Activated CD4-positive, CD25-positive, alpha-beta regulatory T cell treated with anti-CD3 and anti-CD28 coated beads, Interleukin-2, amount 50 U/mL, for 72 hours (primary cell): Measurements from ENCODE around the gene PPP1R7.

Experiments
- DNase-seq: peaks from one replicate; pipeline ENCODE4 v3.0.0; 2021

The PPP1R7 gene

DNA sequence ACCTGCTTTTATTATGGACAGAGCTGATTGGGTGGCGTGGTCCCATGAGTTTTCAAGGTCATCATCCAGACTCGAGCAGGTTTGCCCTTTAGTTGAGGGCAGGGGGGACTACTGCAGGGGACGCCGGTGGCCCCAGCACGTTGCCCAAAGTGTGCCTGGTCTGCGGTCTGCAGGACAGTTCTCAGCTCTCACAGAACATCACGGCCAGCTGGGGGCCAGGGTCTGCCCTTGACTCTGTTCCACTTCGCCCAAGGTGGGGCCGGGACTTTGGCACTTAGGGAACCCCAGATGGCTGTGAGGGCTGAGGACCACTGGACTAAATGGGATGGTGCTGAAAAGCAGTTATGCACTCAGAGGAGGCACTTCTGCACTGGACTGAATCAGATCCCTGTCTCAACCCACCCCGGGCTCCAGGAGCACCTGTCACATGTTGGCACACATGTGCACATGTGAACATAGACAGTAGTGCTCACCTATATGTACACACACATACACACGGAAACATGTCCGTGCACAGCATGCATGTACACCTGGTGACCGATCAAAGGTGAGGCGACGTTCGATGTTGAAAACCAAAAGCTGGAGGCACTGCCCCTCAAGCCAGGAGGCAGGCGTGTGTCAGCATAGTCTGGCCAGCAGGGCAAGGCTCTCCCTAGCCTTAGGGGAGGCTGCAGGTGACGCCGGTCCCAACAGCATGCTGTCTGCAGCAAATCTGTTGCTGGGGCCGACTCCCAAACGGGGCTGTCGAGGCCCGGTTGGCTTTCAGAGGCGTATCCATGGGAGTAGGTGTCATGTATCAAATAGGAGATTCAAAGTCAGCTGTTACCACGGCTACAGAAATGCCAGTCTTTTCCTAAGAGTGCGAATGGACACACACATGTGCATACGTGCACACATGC is 48.4 kb downstream of the PPP1R7 start:
- no peak for DNase-seq

GRCh38 chr2:241199286-241199685 is 49.0 kb downstream of the PPP1R7 start:
- no peak for DNase-seq

- no peak for DNase-seq
Measured at GRCh38 chr2:241199897-241200821, 49.9 kb downstream of the PPP1R7 start.

- DNase-seq: no peak
Measured at GRCh38 chr2:241200822-241201395, 50.6 kb downstream of the PPP1R7 start.

DNA sequence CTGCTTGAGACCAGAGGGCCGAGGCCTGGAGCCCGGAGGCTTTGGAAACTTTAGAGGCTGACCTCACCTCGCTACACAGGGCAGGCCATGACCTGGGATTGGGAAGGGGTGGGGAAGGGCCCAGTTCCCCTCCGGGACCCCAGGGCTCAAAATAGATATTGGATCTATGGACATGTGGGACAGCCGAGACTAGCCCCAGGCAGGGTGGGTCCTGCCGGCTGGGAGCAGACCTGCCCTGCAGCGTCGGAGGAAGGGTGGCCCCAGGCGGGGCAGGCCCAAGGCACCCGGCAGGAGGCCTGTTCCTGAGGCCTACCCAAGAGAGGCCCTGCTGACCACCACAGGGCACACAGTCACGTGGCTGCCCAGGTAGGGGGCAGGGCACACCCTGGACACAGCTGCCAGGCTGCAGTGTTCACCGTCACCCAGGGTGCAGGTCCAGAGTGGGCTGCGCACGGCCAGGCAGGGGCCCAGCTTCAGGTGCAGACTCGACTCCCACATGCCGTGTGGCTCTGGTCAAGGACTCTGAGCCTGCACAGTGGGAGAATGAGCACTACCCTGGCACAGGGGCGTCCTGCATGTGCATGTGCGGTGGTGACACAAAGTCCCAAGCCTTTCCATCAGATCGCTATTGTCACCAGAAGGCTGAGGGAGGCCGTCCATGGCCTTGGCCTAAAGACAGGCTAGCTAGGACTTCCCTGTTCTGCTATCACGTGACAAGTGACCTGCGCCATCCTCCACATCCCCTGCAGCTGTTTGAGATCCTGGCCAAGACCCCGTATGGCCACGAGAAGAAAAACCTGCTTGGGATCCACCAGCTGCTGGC is 51.4 kb downstream of the PPP1R7 start:
- DNase-seq: no peak

DNA sequence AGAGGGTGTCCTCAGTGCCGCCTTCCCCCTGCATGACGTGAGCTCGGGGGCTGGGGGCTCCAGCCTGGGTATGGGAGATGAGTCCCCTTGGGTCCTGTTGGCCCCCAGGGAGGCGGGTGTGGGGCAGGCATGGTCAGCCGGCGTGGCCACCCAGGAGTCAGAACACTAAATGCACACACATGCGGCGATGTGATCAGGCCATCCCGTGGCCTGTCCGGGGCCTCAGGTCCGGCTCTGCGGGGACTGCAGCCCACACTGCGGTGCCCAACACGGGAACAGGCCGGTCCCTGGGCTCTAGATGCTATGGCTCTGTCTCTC is 52.0 kb downstream of the PPP1R7 start:
- DNase-seq: no peak

DNA sequence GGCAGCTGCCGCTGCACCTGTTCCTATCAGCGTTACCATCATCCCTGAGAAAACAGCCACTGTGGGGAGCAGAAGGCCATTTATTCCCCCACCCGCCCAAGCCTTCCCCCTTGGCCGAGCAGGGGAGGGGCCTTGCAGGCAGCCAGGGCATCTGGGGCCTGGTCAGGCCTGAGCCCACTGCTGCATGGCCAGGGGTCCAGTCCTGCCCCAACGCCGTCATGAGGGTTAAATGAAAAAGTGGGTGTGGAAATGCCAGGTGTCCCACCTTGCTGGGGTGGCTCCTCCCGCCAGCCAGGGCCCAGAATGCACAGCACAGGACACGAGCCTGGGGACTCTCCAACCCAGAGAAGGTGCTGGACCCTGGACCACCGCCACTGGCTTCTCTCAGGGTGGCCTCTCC is 52.4 kb downstream of the PPP1R7 start:
- DNase-seq: no peak

DNA sequence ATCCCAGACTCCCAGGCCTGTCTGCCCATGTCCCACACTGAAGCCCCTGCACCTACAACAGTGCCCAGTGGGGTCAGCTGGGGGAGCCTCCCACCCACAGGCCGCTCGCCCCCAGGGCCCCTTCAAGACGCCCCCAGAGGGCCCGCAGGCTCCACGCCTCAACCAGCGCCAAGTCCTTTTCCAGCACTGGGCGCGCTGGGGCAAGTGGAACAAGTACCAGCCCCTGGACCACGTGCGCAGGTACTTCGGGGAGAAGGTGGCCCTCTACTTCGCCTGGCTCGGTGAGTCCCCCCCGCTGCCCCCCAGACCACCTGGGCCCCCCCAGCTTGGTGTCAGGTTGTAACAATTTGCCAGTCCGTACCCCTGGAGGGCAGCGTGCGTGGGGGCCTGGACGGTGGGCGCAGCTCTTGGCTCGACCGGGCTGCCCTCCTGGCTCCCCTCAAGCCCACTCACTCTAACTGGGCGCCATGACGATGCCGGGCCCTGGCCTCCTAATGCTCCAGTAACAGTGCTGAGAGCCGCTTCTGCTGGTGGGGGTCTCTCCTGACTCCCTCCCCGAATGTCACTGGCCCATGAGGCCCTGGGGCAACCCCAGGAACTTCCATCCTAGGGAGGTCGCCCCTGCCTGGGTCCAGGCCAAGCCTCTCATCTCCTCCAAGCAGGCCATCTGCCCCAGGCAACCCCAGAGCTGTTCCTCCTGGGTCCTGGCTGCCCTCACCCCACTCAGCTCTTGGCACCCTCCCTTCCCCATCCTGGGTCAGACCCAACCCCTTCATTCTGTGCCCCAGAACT is 53.1 kb downstream of the PPP1R7 start:
- no peak for DNase-seq

DNA sequence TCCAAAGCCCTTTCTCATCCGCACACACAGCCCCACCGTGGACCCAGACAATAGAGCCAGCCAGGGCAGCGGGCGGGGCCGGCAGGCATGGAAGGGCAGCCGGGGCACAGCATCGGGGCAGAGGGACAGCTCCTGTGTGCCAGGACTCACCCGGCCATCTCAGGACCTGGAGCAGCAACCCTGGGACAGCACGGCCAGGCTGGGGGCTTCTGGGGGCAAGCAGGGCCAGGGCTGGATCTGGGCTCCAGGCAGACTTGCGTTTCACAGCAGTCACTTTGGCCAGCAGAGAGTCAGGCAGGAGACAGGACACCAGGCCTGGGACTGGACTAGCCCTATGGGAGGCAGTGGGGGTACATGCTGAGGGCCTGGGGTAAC is 53.7 kb downstream of the PPP1R7 start:
- no peak for DNase-seq

GRCh38 chr2:241204490-241204889 is 54.2 kb downstream of the PPP1R7 start:
- no peak for DNase-seq

DNA sequence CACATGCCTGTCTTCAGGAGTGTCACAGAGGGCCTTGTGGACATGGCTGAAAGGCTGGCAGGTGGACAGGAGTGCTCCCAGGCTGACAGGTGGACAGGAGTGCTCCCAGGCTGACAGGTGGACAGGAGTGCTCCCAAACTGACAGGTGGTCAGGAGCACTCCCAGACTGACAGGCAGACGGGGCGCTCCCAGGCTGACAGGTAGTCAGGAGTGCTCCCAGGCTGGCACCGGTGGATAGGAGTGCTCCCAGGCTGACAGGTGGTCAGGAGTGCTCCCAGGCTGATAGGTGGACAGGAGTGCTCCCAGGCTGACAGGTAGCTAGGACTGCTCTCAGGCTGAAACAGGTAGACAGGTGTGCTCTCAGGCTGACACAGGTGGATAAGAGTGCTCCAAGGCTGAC is 54.8 kb downstream of the PPP1R7 start:
- no peak for DNase-seq

DNA sequence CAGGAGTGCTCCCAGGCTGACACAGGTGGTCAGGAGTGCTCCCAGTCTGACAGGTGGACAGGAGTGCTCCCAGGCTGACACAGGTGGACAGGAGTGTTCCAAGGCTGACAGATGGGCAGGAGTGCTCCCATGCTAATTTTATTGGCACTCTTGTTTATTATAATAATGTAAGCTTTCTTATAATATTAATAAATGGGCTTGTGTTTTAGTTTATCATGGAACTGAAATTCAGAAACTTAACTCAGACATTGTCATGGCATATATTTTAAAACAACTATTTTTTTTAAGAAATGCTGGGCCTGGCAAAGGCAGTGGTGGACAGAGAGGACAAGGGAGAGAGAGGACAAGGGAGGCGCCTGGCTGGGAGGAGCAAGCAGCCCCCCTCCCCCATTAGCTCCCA is 56.9 kb downstream of the PPP1R7 start:
- DNase-seq: no peak

DNA sequence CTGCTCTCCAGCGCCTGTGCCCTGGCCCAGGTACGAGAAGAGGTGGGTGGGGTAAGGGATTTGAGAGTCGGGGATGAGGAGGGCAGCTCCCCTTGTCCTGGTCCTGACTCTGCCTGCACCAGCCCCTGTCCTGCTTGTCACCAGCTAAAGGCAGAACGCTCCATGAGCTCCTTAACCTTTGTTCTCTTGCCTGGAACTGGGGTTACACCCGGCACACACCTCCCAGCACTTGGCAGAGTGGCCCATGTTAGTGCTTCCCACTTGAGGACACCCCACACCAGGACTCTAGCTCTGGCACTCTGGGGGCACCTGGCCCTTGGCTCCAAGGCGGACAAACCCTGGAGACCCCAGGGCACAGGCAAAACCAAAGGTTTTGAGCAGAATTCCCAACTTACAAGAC is 57.4 kb downstream of the PPP1R7 start:
- DNase-seq: no peak

DNA sequence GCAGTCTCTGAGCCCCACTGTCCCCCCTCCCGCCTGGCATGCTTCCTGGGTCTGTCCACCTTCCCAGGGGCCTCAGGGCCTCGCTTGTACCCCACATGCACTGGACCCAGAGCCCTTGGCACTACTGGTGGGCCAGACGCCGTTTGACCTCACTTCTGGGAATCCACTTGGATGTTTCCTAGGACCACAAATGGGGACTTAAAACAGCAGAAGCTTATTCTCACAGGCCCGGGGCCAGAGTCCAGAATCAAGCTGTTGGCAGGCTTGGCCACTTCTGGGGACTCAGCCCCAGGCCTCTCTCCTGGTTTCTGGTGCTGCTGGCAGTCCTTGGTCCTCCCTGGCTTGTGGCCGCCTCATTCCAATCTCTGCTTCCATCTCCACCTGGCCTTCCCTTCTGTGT is 57.8 kb downstream of the PPP1R7 start:
- no peak for DNase-seq

DNA sequence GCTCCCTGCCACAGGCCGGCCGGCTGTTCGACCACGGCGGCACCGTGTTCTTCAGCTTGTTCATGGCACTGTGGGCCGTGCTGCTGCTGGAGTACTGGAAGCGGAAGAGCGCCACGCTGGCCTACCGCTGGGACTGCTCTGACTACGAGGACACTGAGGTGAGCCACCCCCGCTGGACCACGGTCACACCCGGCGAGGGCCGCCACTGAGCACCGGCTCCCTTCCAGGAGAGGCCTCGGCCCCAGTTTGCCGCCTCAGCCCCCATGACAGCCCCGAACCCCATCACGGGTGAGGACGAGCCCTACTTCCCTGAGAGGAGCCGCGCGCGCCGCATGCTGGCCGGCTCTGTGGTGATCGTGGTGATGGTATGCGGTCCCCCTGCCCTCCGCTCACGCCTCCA is 59.0 kb downstream of the PPP1R7 start:
- no peak for DNase-seq

- no peak for DNase-seq
Measured at GRCh38 chr2:241211276-241211675, 61.0 kb downstream of the PPP1R7 start.

GRCh38 chr2:241213041-241213440 is 62.8 kb downstream of the PPP1R7 start:
- DNase-seq: no peak

- DNase-seq: no peak
Measured at GRCh38 chr2:241213567-241213966, 63.3 kb downstream of the PPP1R7 start.

DNA sequence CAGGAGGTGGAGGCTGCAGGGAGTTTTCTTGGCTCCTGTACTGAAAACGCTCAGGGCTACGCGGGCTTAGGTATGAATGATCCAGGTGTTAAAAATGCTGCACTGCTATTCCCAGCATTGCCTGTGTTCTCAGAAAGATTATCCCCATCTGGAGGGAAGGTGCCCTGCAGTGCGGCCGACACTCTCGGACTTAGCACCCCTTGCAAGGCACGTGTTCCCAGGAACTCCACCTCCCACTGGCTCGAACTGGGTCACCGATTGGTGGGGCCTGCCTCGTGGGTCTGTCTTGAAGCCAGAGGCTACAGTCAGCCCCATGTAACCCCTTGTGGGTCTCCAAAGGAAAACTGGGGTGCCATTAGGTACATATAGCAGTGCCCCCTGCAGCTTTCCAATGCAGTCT is 63.9 kb downstream of the PPP1R7 start:
- no peak for DNase-seq

DNA sequence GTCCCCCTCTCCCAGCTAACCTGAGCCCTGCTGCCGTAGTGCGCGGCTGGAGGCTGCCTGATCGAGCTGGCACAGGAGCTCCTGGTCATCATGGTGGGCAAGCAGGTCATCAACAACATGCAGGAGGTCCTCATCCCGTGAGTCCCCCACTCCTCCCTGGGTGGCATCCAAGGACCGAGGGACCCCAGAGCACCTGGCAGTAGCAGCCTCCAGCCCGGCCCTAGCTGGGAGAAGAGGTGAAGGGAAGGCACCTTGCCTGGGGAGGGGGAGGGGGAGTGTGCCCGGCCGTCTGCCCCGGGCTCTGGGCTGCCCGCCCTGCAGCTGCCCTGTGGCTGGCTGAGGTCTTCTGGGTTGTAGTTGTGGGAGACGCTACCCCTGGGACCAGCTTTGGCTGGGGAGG is 64.5 kb downstream of the PPP1R7 start:
- DNase-seq: no peak

DNA sequence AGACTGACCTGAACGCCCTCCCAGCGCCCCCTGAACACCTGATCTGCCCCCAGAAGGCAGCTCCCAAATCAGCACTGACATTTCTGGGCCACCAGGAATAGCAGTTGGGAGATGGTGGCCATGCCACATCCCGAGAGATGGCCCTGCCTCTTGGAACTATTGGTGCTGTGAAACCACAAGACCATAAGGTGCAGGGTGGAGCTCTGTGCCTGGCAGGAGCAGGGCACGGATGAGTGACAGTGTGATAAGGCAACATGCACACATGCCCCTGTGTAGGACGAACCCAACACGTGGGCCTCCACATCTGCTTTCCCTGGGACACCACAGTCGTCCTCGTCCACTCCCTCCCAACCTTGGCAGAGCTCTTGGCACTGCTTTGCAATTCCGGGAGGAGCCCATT is 65.2 kb downstream of the PPP1R7 start:
- no peak for DNase-seq

DNA sequence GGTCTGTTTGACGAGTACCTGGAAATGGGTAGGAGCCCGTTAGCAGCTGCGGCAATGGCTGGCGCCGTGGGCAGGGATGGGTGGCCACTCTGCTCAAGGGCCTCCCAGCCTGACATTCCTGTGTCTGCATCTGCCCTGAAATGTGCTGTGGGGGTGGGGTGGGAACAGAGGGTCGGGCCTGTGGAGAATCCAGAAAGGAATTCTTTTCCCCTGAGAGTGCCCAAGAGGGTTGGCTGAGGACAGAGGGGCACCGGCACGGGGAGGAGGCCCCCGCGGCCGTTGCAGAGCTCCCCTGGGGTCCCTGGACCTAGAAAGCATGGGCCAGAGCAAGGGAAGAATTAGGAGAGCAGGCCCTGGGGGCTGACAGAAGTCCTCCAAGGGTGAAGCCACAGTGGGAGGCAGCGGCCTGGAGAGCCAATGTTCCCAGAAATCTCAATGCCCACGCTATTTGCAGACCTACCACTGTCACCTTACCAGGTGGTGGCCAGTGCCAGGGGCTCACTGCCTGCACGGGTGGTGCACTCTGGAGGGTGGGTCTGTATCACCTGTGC is 66.0 kb downstream of the PPP1R7 start:
- DNase-seq: no peak
